Right ventricle myocardium superior (tissue), 1 donor: ENCODE data around the gene EFNA5. TPM values are rescaled to one million over a fixed set of nuclear protein-coding genes. Genes with fewer than 3 reads are reported as not detected.

Experiments used
- ATAC-seq: fragments of 200-7000 bp; cut with Tn5 transposase; one replicate; pipeline ENCODE4 v1.9.1; 2020; ENCODE audit warnings: mild to moderate bottlenecking; ENCODE audit not compliant: poor library complexity
- DNase-seq: peaks from one replicate; pipeline ENCODE4 v3.0.0-alpha.2; 2020
- intact Hi-C: fragments of 100-400 bp; cut with DNase I; formaldehyde crosslinking; loops from one replicate; pipeline ENCODE4 v1.11.2; 2022
- total RNA-seq: library from RNA; stranded (reverse); fragmentation: NEBNext Ultra II Directional; extraction: Animal tissue kit (Norgen Biotek cat#: 25700); gene quantifications from one replicate; pipeline ENCODE4 v1.2.1, GENCODE V29; 2021
- donor health status: DM: no; HTN: yes; CAD: no; lungs with severe emphysema.

The EFNA5 gene
- total RNA-seq, 1 donor from 2014 or later, result 25.7 TPM

- no peak for DNase-seq
- intact Hi-C loops, result loop anchor here (10.0 kb wide), 1 partner anchor 160 kb away; no protein-coding TSS in a partner anchor
- ATAC-seq, result no peak
Measured at GRCh38 chr5:107404595-107405374, 266.0 kb downstream of the EFNA5 start.

GRCh38 chr5:107403228-107403953 lies 267.3 kb downstream of the EFNA5 start:
- intact Hi-C loops, result loop anchor here (10.0 kb wide), 1 partner anchor 161 kb away; no protein-coding TSS in a partner anchor
- DNase-seq (no peak), ATAC-seq (no peak)

GRCh38 chr5:107402434-107403227 lies 268.1 kb downstream of the EFNA5 start:
- peak; percentile 73 for ATAC-seq
- no peak for DNase-seq
- intact Hi-C loops, result loop anchor here (10.0 kb wide), 1 partner anchor 162 kb away; no protein-coding TSS in a partner anchor

- DNase-seq, result no peak
- intact Hi-C loops, result loop anchor here (10.0 kb wide), 1 partner anchor 163 kb away; no protein-coding TSS in a partner anchor
- ATAC-seq, result no peak
Measured at GRCh38 chr5:107401470-107402122, 269.1 kb downstream of the EFNA5 start.

GRCh38 chr5:107400328-107400727 lies 270.4 kb downstream of the EFNA5 start:
- intact Hi-C loops, result loop anchor here (10.0 kb wide), 1 partner anchor 164 kb away; no protein-coding TSS in a partner anchor
- ATAC-seq, result no peak
- no peak for DNase-seq

- ATAC-seq (no peak), DNase-seq (no peak)
- intact Hi-C loops, result no loop called here
Measured at GRCh38 chr5:107398703-107399102, 272.0 kb downstream of the EFNA5 start.

- no peak for ATAC-seq
- no peak for DNase-seq
- intact Hi-C loops, result no loop called here
Measured at GRCh38 chr5:107396351-107396690, 274.4 kb downstream of the EFNA5 start.

- DNase-seq (no peak), ATAC-seq (no peak)
- intact Hi-C loops, result no loop called here
Measured at GRCh38 chr5:107395632-107396350, 274.9 kb downstream of the EFNA5 start.

GRCh38 chr5:107393851-107394250 lies 276.9 kb downstream of the EFNA5 start:
- intact Hi-C loops, result no loop called here
- ATAC-seq (no peak), DNase-seq (no peak)

- DNase-seq (no peak), ATAC-seq (no peak)
- intact Hi-C loops, result no loop called here
Measured at GRCh38 chr5:107391787-107392186, 278.9 kb downstream of the EFNA5 start.

- no peak for ATAC-seq
- intact Hi-C loops, result loop anchor here (10.0 kb wide), 1 partner anchor 285 kb away; the partner anchor contains the start of gene EFNA5
- no peak for DNase-seq
Measured at GRCh38 chr5:107389775-107390148, 281.0 kb downstream of the EFNA5 start.

GRCh38 chr5:107389130-107389774 lies 281.5 kb downstream of the EFNA5 start:
- peak; percentile 83 for ATAC-seq
- no peak for DNase-seq
- intact Hi-C loops, result loop anchor here (10.0 kb wide), 1 partner anchor 286 kb away; the partner anchor contains the start of gene EFNA5

GRCh38 chr5:107388141-107388861 lies 282.4 kb downstream of the EFNA5 start:
- DNase-seq (no peak), ATAC-seq (peak; percentile 70)
- intact Hi-C loops, result loop anchor here (10.0 kb wide), 1 partner anchor 286 kb away; the partner anchor contains the start of gene EFNA5

- ATAC-seq, result no peak
- DNase-seq, result no peak
- intact Hi-C loops, result loop anchor here (10.0 kb wide), 1 partner anchor 287 kb away; the partner anchor contains the start of gene EFNA5
Measured at GRCh38 chr5:107387526-107388140, 283.1 kb downstream of the EFNA5 start.

- ATAC-seq, result no peak
- intact Hi-C loops, result loop anchor here (10.0 kb wide), 1 partner anchor 289 kb away; the partner anchor contains the start of gene EFNA5
Measured at GRCh38 chr5:107385708-107386107, 285.0 kb downstream of the EFNA5 start.

GRCh38 chr5:107384256-107384655 lies 286.5 kb downstream of the EFNA5 start:
- DNase-seq (no peak), ATAC-seq (no peak)
- intact Hi-C loops, result loop anchor here (10.0 kb wide), 1 partner anchor 291 kb away; the partner anchor contains the start of gene EFNA5

More at GRCh38 chr5:107385708-107386107, 285.0 kb downstream of the EFNA5 start:
- no peak for DNase-seq
